ENCODE results near the gene KCNG4.

The KCNG4 gene

GRCh38 chr16:84193480-84193879 is 46.3 kb downstream of the KCNG4 start:
- no peak overlapping the region for H3K4me3 ChIP-seq (ENCODE audit: low read depth, low read length)
- TF ChIP-seq CTCF (IDR thresholded peaks at IDR 0.05; ENCODE audit: low read depth, low read length) = no peak

DNA sequence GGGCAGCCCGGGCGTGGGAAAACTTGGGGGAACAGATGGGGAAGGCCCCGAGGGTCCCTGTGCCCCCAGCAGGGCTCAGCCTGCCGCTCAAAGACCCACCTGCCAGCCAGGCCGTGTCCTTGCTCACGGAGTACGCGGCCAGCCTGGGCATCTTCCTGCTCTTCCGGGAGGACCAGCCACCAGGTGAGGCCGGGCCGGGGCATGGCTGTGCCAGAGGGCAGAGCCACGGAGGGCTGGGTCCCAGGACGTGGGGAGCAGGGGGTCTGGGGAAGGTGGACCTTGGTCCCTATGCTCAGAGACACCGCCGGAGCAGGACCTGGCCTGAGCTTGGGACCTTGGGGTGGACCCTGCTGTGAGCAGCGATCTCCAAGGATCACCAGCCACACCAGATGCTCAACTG is 48.3 kb downstream of the KCNG4 start:
- no peak for TF ChIP-seq CTCF (IDR thresholded peaks at IDR 0.05; ENCODE audit: low read depth, low read length)
- H3K4me3 ChIP-seq (ENCODE audit: low read depth, low read length) = no peak overlapping the region

- H3K4me3 ChIP-seq (ENCODE audit: low read depth, low read length) = no peak within 1 kb of the TSS
- no peak for TF ChIP-seq CTCF (IDR thresholded peaks at IDR 0.05; ENCODE audit: low read depth, low read length)
These were observed 49.0 kb downstream of the KCNG4 start, which contains the start of gene ADAD2 for GRCh38 chr16:84190731-84191388. ADAD2 (plus strand) TSS chr16:84191157; CDS start chr16:84191231, 74 bp downstream.

DNA sequence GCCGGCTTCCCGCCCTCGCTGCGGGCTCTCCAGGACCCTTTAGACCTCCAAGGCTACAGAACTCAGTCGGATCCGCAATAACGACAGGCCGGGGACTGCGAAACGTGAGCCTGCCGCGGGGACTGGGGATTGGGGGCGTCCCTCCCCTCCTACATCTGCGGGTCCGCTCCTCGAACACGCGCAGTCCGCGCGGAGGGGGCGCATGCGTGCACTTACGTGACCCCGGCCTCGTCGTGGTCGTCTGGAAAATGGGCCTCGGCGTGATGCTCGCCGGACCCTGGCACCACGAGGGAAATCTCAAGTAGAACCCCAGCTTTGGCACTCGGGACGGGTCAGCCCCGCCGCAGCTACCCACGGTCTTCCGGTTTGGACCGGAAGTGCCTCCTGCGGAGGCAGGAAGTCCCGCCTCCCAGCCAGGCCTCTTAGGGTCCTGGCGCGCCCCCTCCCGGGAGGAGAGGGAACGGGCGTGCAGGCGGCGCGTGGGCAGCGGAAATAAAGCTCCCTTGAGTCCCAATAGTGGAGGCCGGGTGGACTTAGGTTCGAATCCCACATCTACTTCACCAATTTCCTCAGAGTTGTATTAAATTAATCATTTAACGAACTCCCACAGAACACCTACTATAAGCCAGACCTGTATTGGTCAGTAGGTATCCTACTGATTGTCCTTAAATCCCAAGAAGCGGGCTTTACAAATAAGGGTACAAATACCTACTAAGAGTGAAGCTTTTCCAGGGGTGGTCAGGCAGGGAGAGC is 53.0 kb downstream of the KCNG4 start, which contains the start of gene TAF1C:
Gene TAF1C, minus strand, starts transcription at position 373 of the 753 bp plus-strand sequence. CDS start 2,069 bp downstream, outside the sequence.
- peak within 1 kb of the TSS; percentile 99 for H3K4me3 ChIP-seq (ENCODE audit: low read depth, low read length)
- TF ChIP-seq CTCF (IDR thresholded peaks at IDR 0.05; ENCODE audit: low read depth, low read length) = peak; percentile 97

- H3K4me3 ChIP-seq (ENCODE audit: low read depth, low read length) = no peak overlapping the region
These were observed 55.0 kb downstream of the KCNG4 start for GRCh38 chr16:84184775-84185174.

DNA sequence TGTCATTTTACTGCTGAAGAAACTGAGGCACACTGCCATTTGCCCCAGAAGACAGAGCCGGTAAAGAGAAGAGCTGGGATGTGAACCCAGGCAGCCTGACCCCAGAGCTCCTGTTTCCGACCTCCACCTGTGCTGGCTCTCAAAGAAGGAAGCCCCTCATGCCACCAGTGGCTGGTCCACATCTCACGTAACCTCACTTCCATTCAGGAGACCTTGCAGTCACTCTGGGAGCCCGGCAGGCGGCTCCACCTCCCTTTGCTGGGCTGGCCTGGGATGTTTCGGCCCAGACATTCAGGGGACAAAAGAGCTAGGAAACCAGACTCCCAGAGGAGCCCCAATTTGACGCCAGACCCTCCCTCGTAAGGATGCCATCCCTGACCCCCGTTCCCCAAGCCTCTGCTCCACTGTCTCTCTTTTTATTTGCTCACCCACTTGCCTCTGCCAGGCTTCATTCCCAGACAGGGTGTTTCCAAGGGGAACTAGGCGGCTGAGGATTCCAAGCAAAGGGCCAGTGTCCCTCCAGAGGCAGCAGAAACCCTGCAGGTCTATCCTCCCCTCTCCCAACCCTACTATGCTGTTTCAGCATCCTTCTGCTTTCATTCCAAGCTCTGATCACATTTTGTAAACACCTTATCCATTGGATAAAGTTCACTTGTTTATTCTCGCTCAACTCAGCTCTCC is 55.8 kb downstream of the KCNG4 start:
- H3K4me3 ChIP-seq (ENCODE audit: low read depth, low read length) = no peak overlapping the region
- TF ChIP-seq CTCF (IDR thresholded peaks at IDR 0.05; ENCODE audit: low read depth, low read length) = no peak

More at GRCh38 chr16:84184775-84185174, 55.0 kb downstream of the KCNG4 start:
- no peak for TF ChIP-seq CTCF (IDR thresholded peaks at IDR 0.05; ENCODE audit: low read depth, low read length)

DNA sequence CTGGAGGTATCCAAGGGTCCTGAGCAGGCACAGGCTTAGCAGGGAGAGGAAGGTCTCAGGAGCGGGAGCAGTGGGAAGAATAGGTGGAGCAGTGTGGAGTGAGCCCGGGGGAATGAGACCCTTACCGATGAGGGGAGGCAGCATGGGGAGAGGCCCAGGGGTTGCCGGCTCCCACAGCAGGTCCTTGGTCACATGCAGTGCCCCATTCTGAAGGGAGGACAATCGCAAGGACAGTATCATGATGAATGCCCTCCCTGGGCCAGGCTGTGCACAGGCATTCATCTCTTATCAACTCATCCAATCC is 56.3 kb downstream of the KCNG4 start:
- TF ChIP-seq CTCF (IDR thresholded peaks at IDR 0.05; ENCODE audit: low read depth, low read length) = no peak

More for the DNA sequence above, 56.3 kb downstream of the KCNG4 start:
- no peak overlapping the region for H3K4me3 ChIP-seq (ENCODE audit: low read depth, low read length)
